Fibroblast of mammary gland (primary cell): Measurements from ENCODE around the gene SCML1.

Experiments
- DNase-seq: peaks from one replicate; pipeline ENCODE4 v3.0.0-alpha.2; 2010; ENCODE audit warnings: low read depth
- H3K4me3 ChIP-seq: 2 replicates; pipeline ENCODE4 v1.5.1; 2011; ENCODE audit warnings: low read depth, mild to moderate bottlenecking, low read length, moderate library complexity; ENCODE audit not compliant: control insufficient read depth
- TF ChIP-seq, protein P1 (sequence below): conservative IDR thresholded peaks from 2 replicates; pipeline ENCODE4 v1.5.1; 2011; ENCODE audit warnings: low read depth, low read length, inconsistent platforms; ENCODE audit not compliant: control insufficient read depth, insufficient read depth

The SCML1 gene

DNA sequence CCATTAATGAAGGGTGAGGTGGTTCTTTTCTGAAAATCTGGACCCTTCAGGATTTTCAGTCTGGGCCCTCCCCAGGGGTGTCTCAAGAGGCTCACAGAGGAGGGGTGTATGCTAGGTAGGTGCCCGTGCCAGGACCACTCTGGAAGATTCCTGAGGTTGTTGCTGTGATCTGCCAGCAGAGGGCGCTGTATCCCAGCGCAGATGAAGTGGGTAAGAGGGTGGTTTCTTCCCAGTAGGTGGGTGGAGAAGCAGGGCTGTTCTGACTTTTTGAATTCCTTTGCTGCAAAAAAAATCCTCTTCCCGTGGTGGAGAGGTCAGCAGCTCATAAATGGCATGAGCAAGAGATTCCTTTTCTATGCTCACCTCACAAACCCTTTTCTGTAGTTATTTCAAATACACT lies 51.1 kb downstream of the SCML1 start:
- TF ChIP-seq, protein P1, sequence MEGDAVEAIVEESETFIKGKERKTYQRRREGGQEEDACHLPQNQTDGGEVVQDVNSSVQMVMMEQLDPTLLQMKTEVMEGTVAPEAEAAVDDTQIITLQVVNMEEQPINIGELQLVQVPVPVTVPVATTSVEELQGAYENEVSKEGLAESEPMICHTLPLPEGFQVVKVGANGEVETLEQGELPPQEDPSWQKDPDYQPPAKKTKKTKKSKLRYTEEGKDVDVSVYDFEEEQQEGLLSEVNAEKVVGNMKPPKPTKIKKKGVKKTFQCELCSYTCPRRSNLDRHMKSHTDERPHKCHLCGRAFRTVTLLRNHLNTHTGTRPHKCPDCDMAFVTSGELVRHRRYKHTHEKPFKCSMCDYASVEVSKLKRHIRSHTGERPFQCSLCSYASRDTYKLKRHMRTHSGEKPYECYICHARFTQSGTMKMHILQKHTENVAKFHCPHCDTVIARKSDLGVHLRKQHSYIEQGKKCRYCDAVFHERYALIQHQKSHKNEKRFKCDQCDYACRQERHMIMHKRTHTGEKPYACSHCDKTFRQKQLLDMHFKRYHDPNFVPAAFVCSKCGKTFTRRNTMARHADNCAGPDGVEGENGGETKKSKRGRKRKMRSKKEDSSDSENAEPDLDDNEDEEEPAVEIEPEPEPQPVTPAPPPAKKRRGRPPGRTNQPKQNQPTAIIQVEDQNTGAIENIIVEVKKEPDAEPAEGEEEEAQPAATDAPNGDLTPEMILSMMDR, result peak; percentile 73
- DNase-seq, result peak; percentile 38
- no peak overlapping the region for H3K4me3 ChIP-seq

DNA sequence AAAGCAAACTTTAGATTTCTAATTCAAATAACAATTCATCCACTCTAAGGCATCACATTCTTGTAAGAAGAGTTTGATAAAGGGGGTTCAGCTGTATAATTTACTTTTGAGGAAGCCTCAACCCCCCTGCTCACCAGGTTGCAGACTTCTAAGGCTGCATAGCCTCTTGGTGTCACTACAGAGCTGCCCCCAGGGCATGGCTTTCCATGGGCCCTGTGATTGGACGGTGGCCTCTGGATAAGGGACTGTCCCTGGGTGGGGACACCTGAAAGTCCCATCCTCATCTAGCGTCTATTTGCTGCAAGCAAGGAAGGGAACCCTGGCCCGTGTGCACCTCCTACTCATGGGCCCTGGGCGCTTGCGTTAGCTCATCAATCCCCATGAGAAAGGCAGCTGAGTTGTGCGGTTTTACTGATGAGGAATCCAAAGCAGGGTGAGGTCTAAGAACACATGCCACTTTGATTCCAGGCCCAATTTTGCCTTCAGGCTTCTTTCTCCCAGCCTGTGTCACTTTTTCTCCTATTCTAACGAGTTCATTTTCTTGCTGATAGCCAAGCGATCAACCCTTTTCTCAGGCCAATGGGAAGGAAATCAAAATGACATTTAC lies 51.8 kb downstream of the SCML1 start:
- DNase-seq, result peak; percentile 21
- TF ChIP-seq, protein P1, result no peak
- H3K4me3 ChIP-seq, result no peak overlapping the region

DNA sequence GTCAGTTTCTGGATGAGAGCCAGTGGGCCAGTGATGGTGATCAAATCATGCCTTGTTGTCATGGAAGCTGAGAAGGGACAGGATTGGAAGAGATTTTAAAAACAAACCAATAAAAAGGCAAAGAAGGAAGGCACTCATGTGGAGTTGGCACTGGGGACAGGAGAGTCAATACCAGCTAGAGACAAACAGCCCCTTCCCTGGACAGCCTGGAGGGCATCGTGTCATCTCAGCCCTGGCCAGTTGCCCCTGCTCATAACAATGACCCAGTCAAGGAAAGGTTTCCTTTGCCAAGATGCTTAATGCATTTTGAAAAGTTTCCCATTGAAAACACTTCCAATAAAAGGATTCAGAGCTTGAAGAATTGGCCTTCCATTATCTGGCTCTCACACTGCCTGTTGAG lies 55.5 kb downstream of the SCML1 start:
- TF ChIP-seq, protein P1, result no peak

DNA sequence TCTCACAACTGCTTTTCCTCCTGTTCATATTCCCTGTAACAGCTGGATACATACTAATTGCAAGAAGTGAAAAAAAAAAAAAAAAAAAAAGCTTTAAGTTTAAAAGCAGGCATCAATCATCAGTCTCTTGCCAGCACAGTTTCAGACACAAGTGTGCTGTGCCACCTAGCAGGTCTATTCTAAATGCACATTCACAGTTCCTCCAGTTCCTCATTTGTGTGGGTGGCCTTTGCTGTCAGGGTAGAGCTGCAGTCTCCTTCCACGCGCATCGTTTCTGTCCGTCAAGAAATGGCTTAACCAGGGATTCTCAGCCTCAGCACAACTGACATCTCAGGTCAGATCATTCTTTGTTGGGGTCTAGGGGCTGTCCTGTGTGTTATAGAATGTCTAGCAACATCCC lies 61.6 kb downstream of the SCML1 start:
- TF ChIP-seq, protein P1, result no peak
- H3K4me3 ChIP-seq, result no peak overlapping the region
- DNase-seq, result no peak

More for the DNA sequence above, 55.5 kb downstream of the SCML1 start:
- no peak for DNase-seq
- no peak overlapping the region for H3K4me3 ChIP-seq

DNA sequence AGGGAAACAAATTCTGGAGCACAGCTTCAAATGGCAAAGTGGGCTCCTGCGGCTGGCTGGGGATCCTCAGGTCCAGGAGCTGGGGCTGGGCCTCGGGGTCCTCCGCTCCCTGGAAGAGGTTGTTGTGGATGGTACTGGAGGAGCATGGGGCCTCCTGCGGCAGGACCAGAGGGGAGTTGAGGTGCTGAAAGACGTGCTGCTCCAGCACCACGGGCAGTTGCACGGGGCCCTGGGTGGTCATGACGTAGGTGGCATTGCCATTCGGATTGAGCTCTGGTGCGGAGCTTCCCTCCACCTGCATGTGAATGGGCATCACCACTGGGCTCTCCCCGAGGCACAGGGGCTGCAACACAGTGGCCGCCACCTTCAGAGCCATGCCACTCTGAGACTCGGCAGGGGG lies 64.1 kb downstream of the SCML1 start:
- DNase-seq, result no peak

DNA sequence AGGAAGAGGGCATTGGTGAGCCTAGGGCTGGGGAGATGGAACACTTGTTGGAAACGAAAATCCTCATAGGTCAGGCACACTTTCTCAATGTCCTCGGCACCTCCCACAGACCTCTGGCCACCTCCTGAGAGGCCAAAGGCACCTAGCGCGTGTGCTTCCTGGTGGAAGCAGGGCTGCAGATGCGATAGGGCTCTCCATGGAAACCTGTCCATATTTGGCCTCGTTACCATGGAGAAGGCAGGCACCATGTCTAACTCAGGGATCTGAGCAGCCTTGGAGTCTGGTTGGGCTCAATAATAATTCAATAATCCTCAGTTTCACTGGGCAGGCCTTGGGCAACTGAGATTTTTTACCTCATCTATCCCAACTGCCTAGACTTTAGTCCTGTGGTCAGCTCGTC lies 65.5 kb downstream of the SCML1 start:
- no peak for DNase-seq
- TF ChIP-seq, protein P1, result no peak
- H3K4me3 ChIP-seq, result no peak overlapping the region

More for the DNA sequence above, 64.1 kb downstream of the SCML1 start:
- H3K4me3 ChIP-seq, result no peak overlapping the region
- TF ChIP-seq, protein P1, result no peak

DNA sequence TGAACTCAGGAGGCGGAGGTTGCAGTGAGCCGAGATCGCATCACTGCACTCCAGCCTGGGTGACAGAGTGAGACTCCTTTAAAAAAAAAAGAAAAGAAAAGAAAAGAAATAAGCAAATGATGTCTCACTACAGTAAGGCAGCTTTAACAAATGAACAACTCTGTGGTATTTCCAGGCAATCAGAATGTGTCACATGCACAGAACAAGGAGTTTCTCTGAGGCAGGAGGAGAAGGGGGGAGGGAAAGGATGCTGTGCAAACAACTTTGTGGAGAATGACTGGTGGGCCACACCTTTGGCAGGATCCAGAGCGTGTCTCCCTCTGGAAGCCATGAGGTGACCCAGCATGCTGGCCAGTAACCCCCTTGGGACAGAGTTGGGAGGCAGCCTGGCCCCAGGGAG lies 66.2 kb downstream of the SCML1 start:
- no peak overlapping the region for H3K4me3 ChIP-seq
- DNase-seq, result no peak
- TF ChIP-seq, protein P1, result no peak
